Suprapubic skin (tissue), 4 donors: Measurements from ENCODE around the gene KLHL25. TPM values are rescaled to one million over a fixed set of nuclear protein-coding genes. Genes with fewer than 3 reads are reported as not detected.

ENCODE experiments used
- DNase-seq, 2 donors: peaks; one replicate each; pipeline ENCODE4 v3.0.0-alpha.2; 2019; ENCODE audit warnings: low spot score in 2 of 2
- H3K27ac ChIP-seq: fragments of 200-600 bp; sonication (generic); one replicate; pipeline ENCODE4 v1.5.1; 2019
- H3K27me3 ChIP-seq: fragments of 200-600 bp; sonication (generic); one replicate; pipeline ENCODE4 v1.5.1; 2019
- H3K36me3 ChIP-seq: fragments of 200-600 bp; sonication (generic); one replicate; pipeline ENCODE4 v1.5.1; 2019
- H3K4me1 ChIP-seq: fragments of 200-600 bp; sonication (generic); one replicate; pipeline ENCODE4 v1.5.1; 2019
- H3K4me3 ChIP-seq: fragments of 200-600 bp; sonication (generic); one replicate; pipeline ENCODE4 v1.5.1; 2019; ENCODE audit warnings: mild to moderate bottlenecking
- H3K9me3 ChIP-seq: fragments of 200-600 bp; sonication (generic); one replicate; pipeline ENCODE4 v1.5.1; 2019
- CTCF ChIP-seq, 2 donors: fragments of 200-600 bp in 1 of 2; fragments of 450-650 bp in 1 of 2; sonication (generic) in 1 of 2; IDR thresholded peaks; one replicate each; pipeline ENCODE4 v1.5.1; 2016 to 2019; ENCODE audit warnings: antibody characterized with exemption in 2 of 2, mild to moderate bottlenecking in 1 of 2, moderate library complexity in 1 of 2
- EP300 ChIP-seq: sonication (generic); formaldehyde crosslinking; IDR thresholded peaks from one replicate; pipeline ENCODE4 v1.6.1; 2017; ENCODE audit warnings: antibody characterized with exemption
- POLR2A ChIP-seq, 2 donors: fragments of 450-650 bp; IDR thresholded peaks; one replicate each; pipeline ENCODE4 v1.6.1; 2017; ENCODE audit warnings: antibody characterized with exemption in 2 of 2, mild to moderate bottlenecking in 2 of 2, moderate library complexity in 2 of 2
- POLR2AphosphoS5 ChIP-seq, 3 donors: sonication (generic); formaldehyde crosslinking; IDR thresholded peaks; one replicate each; pipeline ENCODE4 v1.6.1; 2017; ENCODE audit warnings: antibody characterized with exemption in 3 of 3
- WGBS: methylation state at CpG from one replicate; pipeline ENCODE4 v1.1.5; 2018; 5-methylcytosine and 5-hydroxymethylcytosine counted together
- total RNA-seq, 4 donors: library from RNA; depleted of rRNA; stranded (reverse); fragments of >200 nt; gene quantifications; one replicate each; pipeline ENCODE4 v1.1.0, GENCODE V29; 2016

The KLHL25 gene
- total RNA-seq, 4 donors from 2014 or later = 14.4 to 24.8 (median 18.5) TPM

- no peak for TF ChIP-seq POLR2A (IDR thresholded peaks at IDR 0.05)
- no peak for DNase-seq
- no peak overlapping the region for H3K27ac ChIP-seq
- H3K27me3 ChIP-seq = no peaks in the 10 kb centered on the region
- peaks cover 34% of the 10 kb centered on the region for H3K4me1 ChIP-seq
- no peak overlapping the region for H3K4me3 ChIP-seq
- H3K9me3 ChIP-seq = no peaks in the 10 kb centered on the region
- 81% methylated on average over 8 of the region's 8 CpGs for WGBS
- H3K36me3 ChIP-seq = no peaks in the 10 kb centered on the region
Measured at GRCh38 chr15:85780225-85780985, 14.3 kb downstream of the KLHL25 start.

- Histone ChIP-seq H3K4me3 (no peak overlapping the region), H3K4me1 (peaks cover 28% of the 10 kb centered on the region), H3K36me3 (no peaks in the 10 kb centered on the region), H3K27me3 (no peaks in the 10 kb centered on the region), H3K27ac (no peak overlapping the region), H3K9me3 (no peaks in the 10 kb centered on the region)
- TF ChIP-seq POLR2AphosphoS5 (IDR thresholded peaks at IDR 0.05) (no peak), EP300 (no peak), POLR2A (IDR thresholded peaks at IDR 0.05) (no peak), CTCF (IDR thresholded peaks at IDR 0.05) (no peak)
- WGBS = 50% methylated on average over 1 of the region's 1 CpG
- no peak for DNase-seq
Measured at GRCh38 chr15:85779249-85779648, 15.5 kb downstream of the KLHL25 start.

- TF ChIP-seq POLR2AphosphoS5 (IDR thresholded peaks at IDR 0.05) (no peak), POLR2A (IDR thresholded peaks at IDR 0.05) (no peak), EP300 (no peak), CTCF (IDR thresholded peaks at IDR 0.05) (no peak)
- H3K9me3 ChIP-seq = no peaks in the 10 kb centered on the region
- H3K36me3 ChIP-seq = no peaks in the 10 kb centered on the region
- H3K4me3 ChIP-seq = no peak overlapping the region
- peaks cover 34% of the 10 kb centered on the region for H3K4me1 ChIP-seq
- H3K27me3 ChIP-seq = no peaks in the 10 kb centered on the region
- 68% methylated on average over 10 of the region's 10 CpGs for WGBS
- H3K27ac ChIP-seq = no peak overlapping the region
- no peak for DNase-seq
Measured at GRCh38 chr15:85778107-85778776, 16.5 kb downstream of the KLHL25 start.

GRCh38 chr15:85777250-85778106 is 17.2 kb downstream of the KLHL25 start:
- Histone ChIP-seq H3K9me3 (no peaks in the 10 kb centered on the region), H3K36me3 (no peaks in the 10 kb centered on the region), H3K4me3 (no peak overlapping the region), H3K27me3 (no peaks in the 10 kb centered on the region), H3K4me1 (peaks cover 42% of the 10 kb centered on the region), H3K27ac (no peak overlapping the region)
- no peak for TF ChIP-seq POLR2AphosphoS5 (IDR thresholded peaks at IDR 0.05)
- no peak for TF ChIP-seq POLR2A (IDR thresholded peaks at IDR 0.05)
- no peak for TF ChIP-seq EP300
- no peak for TF ChIP-seq CTCF (IDR thresholded peaks at IDR 0.05)
- DNase-seq = no peak
- WGBS = 91% methylated on average over 18 of the region's 18 CpGs

GRCh38 chr15:85773970-85774369 is 20.8 kb downstream of the KLHL25 start:
- no peak for DNase-seq
- TF ChIP-seq POLR2A (IDR thresholded peaks at IDR 0.05) = no peak
- no peak for TF ChIP-seq CTCF (IDR thresholded peaks at IDR 0.05)
- TF ChIP-seq POLR2AphosphoS5 (IDR thresholded peaks at IDR 0.05) = no peak
- TF ChIP-seq EP300 = no peak
- Histone ChIP-seq H3K36me3 (no peaks in the 10 kb centered on the region), H3K9me3 (no peaks in the 10 kb centered on the region), H3K4me1 (peaks cover 57% of the 10 kb centered on the region), H3K4me3 (no peak overlapping the region), H3K27me3 (no peaks in the 10 kb centered on the region), H3K27ac (no peak overlapping the region)
- 100% methylated on average over 7 of the region's 10 CpGs for WGBS
